ENCODE data around the gene EPHA2.

Gene EPHA2

GRCh38 chr1:16167331-16168143 is 11.7 kb upstream of the EPHA2 start:
- no peak for TF ChIP-seq CTCF (IDR thresholded peaks at IDR 0.05; ENCODE audit: borderline replicate concordance, extremely low read depth, low read length, poor library complexity, severe bottlenecking)
- peaks cover 23% of the 10 kb centered on the region for H3K27me3 ChIP-seq (ENCODE audit: insufficient read depth, low read length, poor library complexity)
- H3K4me3 ChIP-seq (ENCODE audit: low read depth in 1 of 2, low read length in 2 of 2), result no peak overlapping the region
- no peak overlapping the region for H2AFZ ChIP-seq (ENCODE audit: low read depth, low read length)
- H3K9ac ChIP-seq (ENCODE audit: low read depth, low read length), result no peak overlapping the region
- H3K27ac ChIP-seq (ENCODE audit: low read length), result no peak overlapping the region
- peak; percentile 82 for DNase-seq
- H3K9me3 ChIP-seq (ENCODE audit: insufficient read depth, low read length, severe bottlenecking), result no peaks in the 10 kb centered on the region
- H3K79me2 ChIP-seq (ENCODE audit: insufficient read depth, low read length), result no peaks in the 10 kb centered on the region
- peaks cover 21% of the 10 kb centered on the region for H3K4me1 ChIP-seq (ENCODE audit: insufficient read depth, low read length)
- no peaks in the 10 kb centered on the region for H3K36me3 ChIP-seq (ENCODE audit: insufficient read depth, low read length)
- peak; percentile 86 for ATAC-seq (ENCODE audit: insufficient read depth, low read depth)
- H3K4me2 ChIP-seq (ENCODE audit: insufficient read depth, low read length), result peak overlapping the region; percentile 56; the same call in 1 of the 2 replicates
- peaks cover 41% of the 10 kb centered on the region for H4K20me1 ChIP-seq (ENCODE audit: insufficient read depth, low read length)

GRCh38 chr1:16166117-16166516 is 10.2 kb upstream of the EPHA2 start:
- peaks cover 35% of the 10 kb centered on the region for H3K4me1 ChIP-seq (ENCODE audit: insufficient read depth, low read length)
- no peaks in the 10 kb centered on the region for H3K36me3 ChIP-seq (ENCODE audit: insufficient read depth, low read length)
- peaks cover 32% of the 10 kb centered on the region for H3K27me3 ChIP-seq (ENCODE audit: insufficient read depth, low read length, poor library complexity)
- H3K79me2 ChIP-seq (ENCODE audit: insufficient read depth, low read length), result no peaks in the 10 kb centered on the region
- no peak overlapping the region for H3K4me2 ChIP-seq (ENCODE audit: insufficient read depth, low read length)
- H3K9ac ChIP-seq (ENCODE audit: low read depth, low read length), result no peak overlapping the region
- no peaks in the 10 kb centered on the region for H3K9me3 ChIP-seq (ENCODE audit: insufficient read depth, low read length, severe bottlenecking)
- no peak for ATAC-seq (ENCODE audit: insufficient read depth, low read depth)
- H4K20me1 ChIP-seq (ENCODE audit: insufficient read depth, low read length), result peaks cover 48% of the 10 kb centered on the region
- DNase-seq, result no peak
- TF ChIP-seq EZH2 (IDR thresholded peaks at IDR 0.05; ENCODE audit: borderline replicate concordance, low read depth, low read length, severe bottlenecking), result no peak
- no peak for TF ChIP-seq CTCF (IDR thresholded peaks at IDR 0.05; ENCODE audit: borderline replicate concordance, extremely low read depth, low read length, poor library complexity, severe bottlenecking)
- H3K4me3 ChIP-seq (ENCODE audit: low read depth in 1 of 2, low read length in 2 of 2), result no peak overlapping the region
- H3K27ac ChIP-seq (ENCODE audit: low read length), result no peak overlapping the region
- H2AFZ ChIP-seq (ENCODE audit: low read depth, low read length), result no peak overlapping the region

- Histone ChIP-seq H3K4me1 (ENCODE audit: insufficient read depth, low read length) (peaks cover 36% of the 10 kb centered on the region), H3K9ac (ENCODE audit: low read depth, low read length) (no peak overlapping the region), H3K27me3 (ENCODE audit: insufficient read depth, low read length, poor library complexity) (peaks cover 29% of the 10 kb centered on the region), H3K27ac (ENCODE audit: low read length) (no peak overlapping the region), H2AFZ (ENCODE audit: low read depth, low read length) (no peak overlapping the region), H3K36me3 (ENCODE audit: insufficient read depth, low read length) (no peaks in the 10 kb centered on the region), H3K4me3 (ENCODE audit: low read depth in 1 of 2, low read length in 2 of 2) (no peak overlapping the region), H3K79me2 (ENCODE audit: insufficient read depth, low read length) (no peaks in the 10 kb centered on the region), H3K9me3 (ENCODE audit: insufficient read depth, low read length, severe bottlenecking) (no peaks in the 10 kb centered on the region), H4K20me1 (ENCODE audit: insufficient read depth, low read length) (peaks cover 46% of the 10 kb centered on the region), H3K4me2 (ENCODE audit: insufficient read depth, low read length) (no peak overlapping the region)
- no peak for DNase-seq
- ATAC-seq (ENCODE audit: insufficient read depth, low read depth), result no peak
- TF ChIP-seq CTCF (IDR thresholded peaks at IDR 0.05; ENCODE audit: borderline replicate concordance, extremely low read depth, low read length, poor library complexity, severe bottlenecking) (no peak), EZH2 (IDR thresholded peaks at IDR 0.05; ENCODE audit: borderline replicate concordance, low read depth, low read length, severe bottlenecking) (no peak)
Observed at GRCh38 chr1:16165548-16165947, 9.7 kb upstream of the EPHA2 start.

Measured in DND-41 (cell line).